Peyer's patch (tissue), 4 donors: ENCODE data around the gene RAPGEF2. TPM values are rescaled to one million over a fixed set of nuclear protein-coding genes. Genes with fewer than 3 reads are reported as not detected.

Experiments used
- DNase-seq, 3 donors: peaks; one replicate each; pipeline ENCODE4 v3.0.0-alpha.2; 2017 to 2019
- H3K27ac ChIP-seq, 4 donors: fragments of 200-600 bp; sonication (generic); one replicate each; pipeline ENCODE4 v1.5.1; 2016 to 2019
- H3K27me3 ChIP-seq, 2 donors: fragments of 200-600 bp; sonication (generic); one replicate each; pipeline ENCODE4 v1.5.1; 2019
- H3K36me3 ChIP-seq, 3 donors: fragments of 200-600 bp; sonication (generic); one replicate each; pipeline ENCODE4 v1.5.1; 2016 to 2019
- H3K4me1 ChIP-seq, 4 donors: fragments of 200-600 bp; sonication (generic); one replicate each; pipeline ENCODE4 v1.5.1; 2016 to 2019
- H3K4me3 ChIP-seq, 4 donors: fragments of 200-600 bp; sonication (generic); 1 replicate in 3 of 4; 2 replicates in 1 of 4; pipeline ENCODE4 v1.5.1; 2016 to 2019; ENCODE audit warnings: mild to moderate bottlenecking in 1 of 4
- H3K9me3 ChIP-seq, 4 donors: fragments of 200-600 bp; sonication (generic); one replicate each; pipeline ENCODE4 v1.5.1; 2016 to 2019; ENCODE audit warnings: mild to moderate bottlenecking in 1 of 4
- POLR2A ChIP-seq, 2 donors: fragments of 450-650 bp; IDR thresholded peaks; one replicate each; pipeline ENCODE4 v1.5.1; 2017; ENCODE audit warnings: antibody characterized with exemption in 2 of 2, mild to moderate bottlenecking in 2 of 2, moderate library complexity in 2 of 2
- total RNA-seq, 4 donors: library from RNA; depleted of rRNA; stranded (reverse); fragments of >200 nt; gene quantifications; one replicate each; pipeline ENCODE4 v1.1.0, GENCODE V29; 2016
- TF ChIP-seq, protein P1 (sequence below), 6 experiments: fragments of 450-650 bp in 4 of 6; fragments of 200-600 bp in 2 of 6; sonication (generic) in 1 of 6; IDR thresholded peaks; one replicate each; pipeline ENCODE4 v1.5.1; 2017 to 2019; ENCODE audit warnings: antibody characterized with exemption in 6 of 6, mild to moderate bottlenecking in 3 of 6, moderate library complexity in 1 of 6

Gene RAPGEF2
- total RNA-seq, 4 donors from 2014 or later: 30.1 to 81.7 (median 41.4) TPM

- H3K4me3 ChIP-seq: no peak overlapping the region
- DNase-seq: no peak
- TF ChIP-seq POLR2A (IDR thresholded peaks at IDR 0.05): no peak
- TF ChIP-seq, protein P1, sequence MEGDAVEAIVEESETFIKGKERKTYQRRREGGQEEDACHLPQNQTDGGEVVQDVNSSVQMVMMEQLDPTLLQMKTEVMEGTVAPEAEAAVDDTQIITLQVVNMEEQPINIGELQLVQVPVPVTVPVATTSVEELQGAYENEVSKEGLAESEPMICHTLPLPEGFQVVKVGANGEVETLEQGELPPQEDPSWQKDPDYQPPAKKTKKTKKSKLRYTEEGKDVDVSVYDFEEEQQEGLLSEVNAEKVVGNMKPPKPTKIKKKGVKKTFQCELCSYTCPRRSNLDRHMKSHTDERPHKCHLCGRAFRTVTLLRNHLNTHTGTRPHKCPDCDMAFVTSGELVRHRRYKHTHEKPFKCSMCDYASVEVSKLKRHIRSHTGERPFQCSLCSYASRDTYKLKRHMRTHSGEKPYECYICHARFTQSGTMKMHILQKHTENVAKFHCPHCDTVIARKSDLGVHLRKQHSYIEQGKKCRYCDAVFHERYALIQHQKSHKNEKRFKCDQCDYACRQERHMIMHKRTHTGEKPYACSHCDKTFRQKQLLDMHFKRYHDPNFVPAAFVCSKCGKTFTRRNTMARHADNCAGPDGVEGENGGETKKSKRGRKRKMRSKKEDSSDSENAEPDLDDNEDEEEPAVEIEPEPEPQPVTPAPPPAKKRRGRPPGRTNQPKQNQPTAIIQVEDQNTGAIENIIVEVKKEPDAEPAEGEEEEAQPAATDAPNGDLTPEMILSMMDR (IDR thresholded peaks at IDR 0.05): no peak
- no peaks in the 10 kb centered on the region for H3K27me3 ChIP-seq
- no peaks in the 10 kb centered on the region for H3K9me3 ChIP-seq
- no peaks in the 10 kb centered on the region for H3K4me1 ChIP-seq
- no peaks in the 10 kb centered on the region for H3K36me3 ChIP-seq
- H3K27ac ChIP-seq: no peak overlapping the region
Measured at GRCh38 chr4:159199826-159200225, 96.9 kb downstream of the RAPGEF2 start.

DNA sequence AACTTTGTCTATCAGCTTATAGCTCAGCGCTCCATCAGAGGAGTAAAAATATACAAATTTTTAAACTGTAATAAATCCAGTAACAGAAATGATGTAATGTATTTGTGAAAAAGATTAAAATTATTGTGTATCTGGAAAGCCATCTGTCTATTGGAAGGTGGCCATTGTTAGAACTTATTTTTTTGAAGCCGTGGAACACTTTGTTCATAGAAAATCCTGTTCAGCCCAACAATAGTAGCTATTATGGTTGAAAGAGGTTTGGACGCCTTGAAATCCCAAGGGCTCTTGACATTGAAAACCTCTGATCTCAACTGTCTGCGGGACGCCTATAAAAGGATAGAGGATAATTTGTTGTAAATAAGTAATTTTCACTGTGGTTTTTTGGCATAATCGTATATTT lies 98.3 kb downstream of the RAPGEF2 start:
- Histone ChIP-seq H3K9me3 (no peaks in the 10 kb centered on the region), H3K4me1 (no peaks in the 10 kb centered on the region), H3K4me3 (no peak overlapping the region), H3K36me3 (no peaks in the 10 kb centered on the region), H3K27me3 (no peaks in the 10 kb centered on the region), H3K27ac (no peak overlapping the region)
- TF ChIP-seq, protein P1 (IDR thresholded peaks at IDR 0.05): no peak
- no peak for DNase-seq

- H3K4me1 ChIP-seq: peaks cover 0 to 6% (median 0%) of the 10 kb centered on the region in 4 donors
- TF ChIP-seq, protein P1 (IDR thresholded peaks at IDR 0.05): no peak
- no peak for TF ChIP-seq POLR2A (IDR thresholded peaks at IDR 0.05)
Measured at GRCh38 chr4:159204566-159204965, 101.7 kb downstream of the RAPGEF2 start.

DNA sequence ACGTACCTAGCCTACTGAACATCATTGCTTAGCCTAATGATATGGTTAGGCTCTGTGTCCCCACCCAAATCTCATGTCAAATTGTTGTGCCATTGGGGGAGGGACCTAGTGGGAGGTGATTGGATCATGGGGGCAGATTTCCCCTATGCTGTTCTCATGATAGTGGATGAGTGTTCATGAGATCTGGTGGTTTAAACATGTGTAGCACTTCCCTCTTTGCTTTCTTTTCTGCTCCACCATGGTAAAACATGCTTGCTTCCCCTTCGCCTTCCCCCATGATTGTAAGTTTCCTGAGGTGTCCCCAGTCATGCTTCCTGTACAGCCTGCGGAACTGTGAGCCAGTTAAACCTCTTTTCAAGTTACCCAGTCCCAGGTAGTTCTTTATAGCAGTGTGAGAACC lies 102.6 kb downstream of the RAPGEF2 start:
- no peak overlapping the region for H3K4me3 ChIP-seq
- no peak for TF ChIP-seq POLR2A (IDR thresholded peaks at IDR 0.05)
- TF ChIP-seq, protein P1 (IDR thresholded peaks at IDR 0.05): no peak
- H3K27me3 ChIP-seq: no peaks in the 10 kb centered on the region
- H3K9me3 ChIP-seq: no peaks in the 10 kb centered on the region
- H3K36me3 ChIP-seq: no peaks in the 10 kb centered on the region
- H3K27ac ChIP-seq: no peak overlapping the region
- peaks cover 0 to 6% (median 0%) of the 10 kb centered on the region in 4 donors for H3K4me1 ChIP-seq
- no peak for DNase-seq

More at GRCh38 chr4:159204566-159204965, 101.7 kb downstream of the RAPGEF2 start:
- Histone ChIP-seq H3K27me3 (no peaks in the 10 kb centered on the region), H3K36me3 (no peaks in the 10 kb centered on the region), H3K9me3 (no peaks in the 10 kb centered on the region), H3K4me3 (no peak overlapping the region), H3K27ac (no peak overlapping the region)
- DNase-seq: no peak

DNA sequence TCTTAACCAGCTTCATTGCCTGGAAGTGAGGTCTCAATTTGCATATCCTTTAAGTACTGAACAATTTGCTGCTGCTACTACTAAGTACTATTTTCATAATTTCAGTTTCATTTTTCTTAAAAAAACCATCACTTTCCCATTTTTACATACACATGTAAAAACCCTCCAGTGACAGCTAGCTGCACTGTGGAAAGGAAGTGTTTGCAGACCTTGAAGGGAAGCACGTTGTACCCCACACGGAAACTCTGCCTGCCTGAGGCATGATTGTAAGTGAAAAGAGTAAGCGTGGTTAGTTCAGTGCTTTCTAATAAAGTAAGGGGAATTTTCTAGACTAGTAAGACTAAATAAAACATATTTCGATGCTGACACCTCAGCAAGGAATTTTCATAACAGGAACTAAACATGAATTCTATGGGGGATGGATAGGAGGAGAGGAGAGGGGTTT lies 103.6 kb downstream of the RAPGEF2 start:
- Histone ChIP-seq H3K9me3 (no peaks in the 10 kb centered on the region), H3K36me3 (no peaks in the 10 kb centered on the region), H3K27ac (no peak overlapping the region), H3K4me1 (peaks cover 0 to 6% (median 0%) of the 10 kb centered on the region in 4 donors), H3K27me3 (no peaks in the 10 kb centered on the region), H3K4me3 (no peak overlapping the region)
- TF ChIP-seq, protein P1 (IDR thresholded peaks at IDR 0.05): no peak
- TF ChIP-seq POLR2A (IDR thresholded peaks at IDR 0.05): no peak
- no peak for DNase-seq

DNA sequence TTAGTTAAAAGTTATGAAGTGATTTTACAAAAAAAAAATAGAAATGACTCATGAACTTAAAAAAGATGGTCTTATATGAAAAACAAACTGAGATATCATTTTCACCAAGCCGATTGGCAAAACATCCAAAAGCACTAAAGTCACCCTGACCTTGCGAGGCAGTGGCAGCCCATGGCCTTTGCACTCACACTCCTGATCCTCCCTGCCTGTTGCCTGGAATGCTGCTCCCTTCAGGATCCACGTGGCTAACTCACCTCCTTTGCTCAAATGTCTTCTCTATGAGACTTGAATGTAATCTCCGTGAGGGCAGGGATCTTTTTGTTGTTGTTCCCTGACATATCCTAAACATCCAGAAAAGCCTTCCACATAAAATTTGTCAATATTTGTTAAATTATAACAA lies 106.4 kb downstream of the RAPGEF2 start:
- DNase-seq: no peak
- Histone ChIP-seq H3K27ac (no peak overlapping the region), H3K9me3 (no peaks in the 10 kb centered on the region), H3K36me3 (no peaks in the 10 kb centered on the region), H3K27me3 (no peaks in the 10 kb centered on the region), H3K4me1 (peaks cover 0 to 6% (median 0%) of the 10 kb centered on the region in 4 donors), H3K4me3 (no peak overlapping the region)
- TF ChIP-seq, protein P1 (IDR thresholded peaks at IDR 0.05): no peak
- TF ChIP-seq POLR2A (IDR thresholded peaks at IDR 0.05): no peak
